ENCODE data around the gene MAP3K20. TPM values are rescaled to one million over a fixed set of nuclear protein-coding genes. Genes with fewer than 3 reads are reported as not detected.

Gene MAP3K20
- total and polyA plus RNA-seq, 2 donors (not counting 3 experiments of a cell fraction or from before 2014, with no cell fraction given): 7.8 to 31.5 TPM

- DNase-seq (ENCODE audit: low read depth, low spot score) (no peak), FAIRE-seq (no peak)
- Histone ChIP-seq H3K36me3 (ENCODE audit: control insufficient read depth in 2 of 2, extremely low read depth in 1 of 2, insufficient read depth in 2 of 2, low read length in 2 of 2) (no peaks in the 10 kb centered on the region), H3K4me1 (ENCODE audit: control insufficient read depth, extremely low read depth, insufficient read depth, low read length) (no peaks in the 10 kb centered on the region), H3K27ac (ENCODE audit: insufficient read depth, low read depth, low read length) (no peak overlapping the region), H3K9ac (replicated peaks; ENCODE audit: extremely low read depth, insufficient read depth, low read length) (no peak overlapping the region), H3K9me3 (replicated peaks; ENCODE audit: control insufficient read depth, insufficient read depth, low read length) (no peaks in the 10 kb centered on the region), H3K27me3 (ENCODE audit: control insufficient read depth in 2 of 2, insufficient read depth in 2 of 2, low read length in 2 of 2) (no peaks in the 10 kb centered on the region), H3K4me2 (ENCODE audit: insufficient read depth, low read length) (no peak overlapping the region), H3K9me1 (replicated peaks; ENCODE audit: control insufficient read depth, extremely low read depth, insufficient read depth, low read length) (no peaks in the 10 kb centered on the region), H4K20me1 (replicated peaks; ENCODE audit: control insufficient read depth, extremely low read depth, insufficient read depth, low read length) (no peaks in the 10 kb centered on the region), H3K4me3 (replicated peaks in 1 of 3; ENCODE audit: insufficient read depth in 1 of 3, low read depth in 1 of 3, low read length in 3 of 3) (no peak overlapping the region), H2AFZ (ENCODE audit: low read depth, low read length) (no peak overlapping the region), H3K79me2 (ENCODE audit: control insufficient read depth, insufficient read depth, low read length) (no peaks in the 10 kb centered on the region)
- POLR2A ChIA-PET: no interaction called here
- intact Hi-C loops (cut with micrococcal nuclease) (no loop called here), dilution Hi-C loops (cut with MboI; ENCODE audit: extremely low pct_ligation_motif_present, low sequenced_read_pairs) (no loop called here)
- TF ChIP-seq CTCF (IDR thresholded peaks at IDR 0.05; ENCODE audit: extremely low read depth in 1 of 2, insufficient read depth in 1 of 2, low read depth in 1 of 2, low read length in 2 of 2) (no peak), POLR2A (IDR thresholded peaks at IDR 0.05; ENCODE audit: low read depth, low read length) (no peak), MYC (IDR thresholded peaks at IDR 0.05; ENCODE audit: low read depth, low read length) (no peak), FOS (IDR thresholded peaks at IDR 0.05; ENCODE audit: borderline replicate concordance, insufficient read depth, low read length) (no peak), MAX (IDR thresholded peaks at IDR 0.05; ENCODE audit: insufficient read depth, insufficient read length) (no peak), EZH2 (IDR thresholded peaks at IDR 0.05; ENCODE audit: borderline replicate concordance, low read depth, low read length, severe bottlenecking) (no peak), GATA2 (IDR thresholded peaks at IDR 0.05; ENCODE audit: insufficient read depth, insufficient read length, low read depth, low read length) (no peak), POLR2AphosphoS5 (IDR thresholded peaks at IDR 0.05; ENCODE audit: insufficient read depth, low read depth, low read length) (no peak), JUN (IDR thresholded peaks at IDR 0.05; ENCODE audit: borderline replicate concordance, insufficient read depth, insufficient read length, low read depth) (no peak)
- no TSS peak for BruUV-seq (replicated peaks)
- CTCF ChIA-PET: no interaction called here
These were observed 122.7 kb downstream of the MAP3K20 start for GRCh38 chr2:173198327-173198726.
